Measurements from ENCODE around the gene PAOX.

Gene PAOX

GRCh38 chr10:133336577-133337369 is 42.3 kb upstream of the PAOX start, which contains the start of gene CALY:
TSS of gene CALY (minus strand) at chr10:133336896. CDS start at chr10:133328989, 7,907 bp downstream.
- TF ChIP-seq, protein P1, sequence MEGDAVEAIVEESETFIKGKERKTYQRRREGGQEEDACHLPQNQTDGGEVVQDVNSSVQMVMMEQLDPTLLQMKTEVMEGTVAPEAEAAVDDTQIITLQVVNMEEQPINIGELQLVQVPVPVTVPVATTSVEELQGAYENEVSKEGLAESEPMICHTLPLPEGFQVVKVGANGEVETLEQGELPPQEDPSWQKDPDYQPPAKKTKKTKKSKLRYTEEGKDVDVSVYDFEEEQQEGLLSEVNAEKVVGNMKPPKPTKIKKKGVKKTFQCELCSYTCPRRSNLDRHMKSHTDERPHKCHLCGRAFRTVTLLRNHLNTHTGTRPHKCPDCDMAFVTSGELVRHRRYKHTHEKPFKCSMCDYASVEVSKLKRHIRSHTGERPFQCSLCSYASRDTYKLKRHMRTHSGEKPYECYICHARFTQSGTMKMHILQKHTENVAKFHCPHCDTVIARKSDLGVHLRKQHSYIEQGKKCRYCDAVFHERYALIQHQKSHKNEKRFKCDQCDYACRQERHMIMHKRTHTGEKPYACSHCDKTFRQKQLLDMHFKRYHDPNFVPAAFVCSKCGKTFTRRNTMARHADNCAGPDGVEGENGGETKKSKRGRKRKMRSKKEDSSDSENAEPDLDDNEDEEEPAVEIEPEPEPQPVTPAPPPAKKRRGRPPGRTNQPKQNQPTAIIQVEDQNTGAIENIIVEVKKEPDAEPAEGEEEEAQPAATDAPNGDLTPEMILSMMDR (IDR thresholded peaks at IDR 0.05): no peak
- no peak for TF ChIP-seq ZFX (IDR thresholded peaks at IDR 0.05; ENCODE audit: borderline replicate concordance)
- no peak within 1 kb of the TSS for H3K27ac ChIP-seq

DNA sequence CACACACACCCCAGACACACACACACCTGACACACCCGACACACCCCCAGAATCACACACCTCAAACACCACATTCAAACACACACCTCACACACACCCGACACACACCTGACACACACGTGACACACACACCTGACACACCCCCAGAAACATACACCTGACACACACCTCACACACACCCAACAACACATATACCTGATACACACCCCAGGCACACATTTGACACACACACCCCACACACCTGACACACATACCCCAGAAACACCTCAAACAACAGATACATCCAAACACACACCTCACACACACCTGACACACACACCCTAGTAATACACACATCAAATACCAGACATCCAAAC is 41.7 kb upstream of the PAOX start:
- TF ChIP-seq ZFX (IDR thresholded peaks at IDR 0.05; ENCODE audit: borderline replicate concordance): no peak
- TF ChIP-seq, protein P1 (IDR thresholded peaks at IDR 0.05): no peak
- no peak overlapping the region for H3K27ac ChIP-seq

DNA sequence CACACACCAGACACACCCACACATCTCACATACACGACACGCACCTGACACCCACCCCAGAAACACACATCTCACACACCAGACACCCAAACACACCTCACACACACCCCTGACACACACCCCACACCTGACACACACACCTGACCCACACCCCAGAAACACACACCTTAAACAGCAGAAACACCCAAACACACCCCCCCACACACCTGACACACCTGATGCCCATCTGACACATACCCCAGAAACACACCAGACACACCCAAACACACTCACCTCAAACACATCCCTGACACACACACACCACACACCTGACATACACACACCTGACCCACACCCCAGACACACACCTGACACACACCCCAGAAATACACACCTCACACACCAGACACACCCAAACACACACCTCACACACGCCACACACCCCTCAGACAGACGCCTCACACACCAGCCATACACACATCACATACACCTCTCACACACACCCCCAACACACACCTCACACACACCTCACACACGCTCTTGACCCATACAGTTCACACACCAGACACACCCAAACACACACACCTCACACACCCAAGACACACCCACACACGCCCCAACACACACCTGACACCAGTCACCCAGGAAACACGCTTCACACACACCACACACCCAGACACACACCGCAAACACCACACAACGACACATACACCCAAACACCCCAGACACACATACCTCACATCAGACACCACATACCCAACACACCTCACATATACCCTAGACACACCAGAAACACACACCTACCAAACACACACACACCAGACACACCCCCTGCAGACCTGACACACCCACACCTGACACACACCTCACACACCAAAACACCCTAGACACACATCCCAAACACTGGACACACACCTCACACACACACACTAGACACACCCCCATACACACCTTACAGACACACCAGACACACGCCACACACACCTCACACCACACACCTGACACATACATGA is 40.7 kb upstream of the PAOX start:
- TF ChIP-seq, protein P1 (IDR thresholded peaks at IDR 0.05): no peak
- TF ChIP-seq ZFX (IDR thresholded peaks at IDR 0.05; ENCODE audit: borderline replicate concordance): no peak
- H3K27ac ChIP-seq: no peak overlapping the region

GRCh38 chr10:133339708-133340380 is 39.2 kb upstream of the PAOX start:
- TF ChIP-seq, protein P1 (IDR thresholded peaks at IDR 0.05): no peak
- H3K27ac ChIP-seq: no peak overlapping the region

GRCh38 chr10:133341983-133342382 is 37.1 kb upstream of the PAOX start:
- TF ChIP-seq, protein P1 (IDR thresholded peaks at IDR 0.05): no peak
- no peak for TF ChIP-seq ZFX (IDR thresholded peaks at IDR 0.05; ENCODE audit: borderline replicate concordance)

DNA sequence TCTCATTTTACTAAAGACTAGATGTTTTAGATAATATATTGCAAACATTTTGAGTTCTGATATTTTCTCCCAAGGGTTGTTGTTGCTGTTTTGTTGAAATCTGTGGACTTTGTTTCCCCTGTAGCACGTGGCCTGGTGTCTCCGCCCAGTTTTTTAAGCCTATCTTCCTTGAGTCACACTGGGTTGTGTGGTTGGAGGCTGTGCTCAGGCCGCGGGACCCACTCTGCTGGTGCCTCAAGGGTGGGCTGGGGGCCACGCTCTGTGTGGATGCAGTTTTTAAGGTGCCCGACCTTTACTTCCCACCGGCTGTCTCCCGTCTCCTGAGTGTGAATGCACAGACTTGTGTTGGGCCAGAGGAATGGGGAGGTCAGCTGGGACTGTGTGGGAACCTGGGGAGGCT is 36.1 kb upstream of the PAOX start:
- no peak overlapping the region for H3K27ac ChIP-seq
- no peak for TF ChIP-seq ZFX (IDR thresholded peaks at IDR 0.05; ENCODE audit: borderline replicate concordance)
- TF ChIP-seq, protein P1 (IDR thresholded peaks at IDR 0.05): no peak

More at GRCh38 chr10:133341983-133342382, 37.1 kb upstream of the PAOX start:
- no peak overlapping the region for H3K27ac ChIP-seq

Measured in 22Rv1 (cell line).